Measurements from ENCODE around the gene GCNT1. TPM values are rescaled to one million over a fixed set of nuclear protein-coding genes. Genes with fewer than 3 reads are reported as not detected.
A peak's percentile ranks its signal among the peaks of the same experiment; 100 is the strongest.
"Not testable (repeated sequence)": the region's sequence is repeated elsewhere in the genome, so short reads cannot be mapped to it uniquely, and the experiment has no call there.

Gene GCNT1
- total and polyA plus RNA-seq, 2 donors = 3.7 to 9.1 TPM

GRCh38 chr9:76486151-76486550 is 27.2 kb downstream of the GCNT1 start:
- no peaks in the 10 kb centered on the region for H3K36me3 ChIP-seq (ENCODE audit: insufficient read depth)
- no peak overlapping the region for H3K27ac ChIP-seq (ENCODE audit: low read depth)
- H3K4me3 ChIP-seq (ENCODE audit: low read depth, low read length) = no peak overlapping the region
- WGBS = 86% methylated on average over 2 of the region's 2 CpGs
- no peak for DNase-seq (ENCODE audit: extremely low spot score)
- H3K4me1 ChIP-seq (ENCODE audit: insufficient read depth) = no peaks in the 10 kb centered on the region

- Histone ChIP-seq H3K4me1 (ENCODE audit: insufficient read depth) (no peaks in the 10 kb centered on the region), H3K36me3 (ENCODE audit: insufficient read depth) (no peaks in the 10 kb centered on the region), H3K4me3 (ENCODE audit: low read depth, low read length) (no peak overlapping the region), H3K27ac (ENCODE audit: low read depth) (no peak overlapping the region)
- DNase-seq (ENCODE audit: extremely low spot score) = no peak
- 88% methylated on average over 6 of the region's 6 CpGs for WGBS
These were observed 31.4 kb downstream of the GCNT1 start for GRCh38 chr9:76490249-76490990.

- WGBS = 76% methylated on average over 1 of the region's 1 CpG
- not testable (repeated sequence) for H3K4me3 ChIP-seq (ENCODE audit: low read depth, low read length); H3K27ac ChIP-seq (ENCODE audit: low read depth); H3K4me1 ChIP-seq (ENCODE audit: insufficient read depth); DNase-seq (ENCODE audit: extremely low spot score); H3K36me3 ChIP-seq (ENCODE audit: insufficient read depth)
These were observed 32.1 kb downstream of the GCNT1 start for GRCh38 chr9:76491056-76491455.

GRCh38 chr9:76493496-76493895 is 34.5 kb downstream of the GCNT1 start:
- H3K4me3 ChIP-seq (ENCODE audit: low read depth, low read length); H3K36me3 ChIP-seq (ENCODE audit: insufficient read depth); DNase-seq (ENCODE audit: extremely low spot score); H3K27ac ChIP-seq (ENCODE audit: low read depth); H3K4me1 ChIP-seq (ENCODE audit: insufficient read depth): not testable (repeated sequence)
- WGBS = 78% methylated on average over 1 of the region's 1 CpG

GRCh38 chr9:76500061-76500460 is 41.1 kb downstream of the GCNT1 start:
- 94% methylated on average over 1 of the region's 1 CpG for WGBS

GRCh38 chr9:76502746-76503145 is 43.8 kb downstream of the GCNT1 start:
- no peak overlapping the region for H3K4me3 ChIP-seq (ENCODE audit: low read depth, low read length)
- no peaks in the 10 kb centered on the region for H3K4me1 ChIP-seq (ENCODE audit: insufficient read depth)
- H3K27ac ChIP-seq (ENCODE audit: low read depth) = no peak overlapping the region
- no peaks in the 10 kb centered on the region for H3K36me3 ChIP-seq (ENCODE audit: insufficient read depth)
- DNase-seq (ENCODE audit: extremely low spot score) = no peak
- 87% methylated on average over 6 of the region's 6 CpGs for WGBS

More at GRCh38 chr9:76500061-76500460, 41.1 kb downstream of the GCNT1 start:
- Histone ChIP-seq H3K27ac (ENCODE audit: low read depth) (no peak overlapping the region), H3K4me1 (ENCODE audit: insufficient read depth) (no peaks in the 10 kb centered on the region), H3K36me3 (ENCODE audit: insufficient read depth) (no peaks in the 10 kb centered on the region), H3K4me3 (ENCODE audit: low read depth, low read length) (no peak overlapping the region)
- DNase-seq (ENCODE audit: extremely low spot score) = no peak

- 42% methylated on average over 1 of the region's 1 CpG for WGBS
- H3K4me1 ChIP-seq (ENCODE audit: insufficient read depth) = no peaks in the 10 kb centered on the region
- H3K36me3 ChIP-seq (ENCODE audit: insufficient read depth) = no peaks in the 10 kb centered on the region
- no peak for DNase-seq (ENCODE audit: extremely low spot score)
- H3K4me3 ChIP-seq (ENCODE audit: low read depth, low read length) = no peak overlapping the region
- H3K27ac ChIP-seq (ENCODE audit: low read depth) = no peak overlapping the region
These were observed 51.1 kb downstream of the GCNT1 start for GRCh38 chr9:76510041-76510440.

GRCh38 chr9:76510446-76510845 is 51.5 kb downstream of the GCNT1 start:
- Histone ChIP-seq H3K36me3 (ENCODE audit: insufficient read depth) (no peaks in the 10 kb centered on the region), H3K27ac (ENCODE audit: low read depth) (no peak overlapping the region), H3K4me1 (ENCODE audit: insufficient read depth) (no peaks in the 10 kb centered on the region), H3K4me3 (ENCODE audit: low read depth, low read length) (no peak overlapping the region)
- DNase-seq (ENCODE audit: extremely low spot score) = no peak
- 61% methylated on average over 2 of the region's 2 CpGs for WGBS

- Histone ChIP-seq H3K4me3 (ENCODE audit: low read depth, low read length) (no peak overlapping the region), H3K4me1 (ENCODE audit: insufficient read depth) (no peaks in the 10 kb centered on the region), H3K36me3 (ENCODE audit: insufficient read depth) (no peaks in the 10 kb centered on the region), H3K27ac (ENCODE audit: low read depth) (no peak overlapping the region)
- no peak for DNase-seq (ENCODE audit: extremely low spot score)
- WGBS = 82% methylated on average over 1 of the region's 1 CpG
These were observed 53.8 kb downstream of the GCNT1 start for GRCh38 chr9:76512826-76513225.

GRCh38 chr9:76516350-76516749 is 57.4 kb downstream of the GCNT1 start:
- H3K4me1 ChIP-seq (ENCODE audit: insufficient read depth) = no peaks in the 10 kb centered on the region
- H3K4me3 ChIP-seq (ENCODE audit: low read depth, low read length) = no peak overlapping the region
- H3K27ac ChIP-seq (ENCODE audit: low read depth) = no peak overlapping the region
- DNase-seq (ENCODE audit: extremely low spot score) = no peak
- 50% methylated on average over 6 of the region's 6 CpGs for WGBS
- no peaks in the 10 kb centered on the region for H3K36me3 ChIP-seq (ENCODE audit: insufficient read depth)

- Histone ChIP-seq H3K27ac (ENCODE audit: low read depth) (no peak overlapping the region), H3K4me3 (ENCODE audit: low read depth, low read length) (no peak overlapping the region), H3K4me1 (ENCODE audit: insufficient read depth) (no peaks in the 10 kb centered on the region), H3K36me3 (ENCODE audit: insufficient read depth) (no peaks in the 10 kb centered on the region)
- 79% methylated on average over 3 of the region's 3 CpGs for WGBS
- no peak for DNase-seq (ENCODE audit: extremely low spot score)
These were observed 57.9 kb downstream of the GCNT1 start for GRCh38 chr9:76516871-76517270.

- no peak for DNase-seq (ENCODE audit: extremely low spot score)
- Histone ChIP-seq H3K4me3 (ENCODE audit: low read depth, low read length) (no peak overlapping the region), H3K36me3 (ENCODE audit: insufficient read depth) (no peaks in the 10 kb centered on the region), H3K4me1 (ENCODE audit: insufficient read depth) (no peaks in the 10 kb centered on the region), H3K27ac (ENCODE audit: low read depth) (no peak overlapping the region)
- WGBS = 75% methylated on average over 8 of the region's 8 CpGs
These were observed 60.3 kb downstream of the GCNT1 start for GRCh38 chr9:76519075-76519835.

- 73% methylated on average over 6 of the region's 6 CpGs for WGBS
- no peaks in the 10 kb centered on the region for H3K36me3 ChIP-seq (ENCODE audit: insufficient read depth)
These were observed 62.3 kb downstream of the GCNT1 start for GRCh38 chr9:76521244-76521681.

GRCh38 chr9:76521906-76522305 is 62.9 kb downstream of the GCNT1 start:
- WGBS = 79% methylated on average over 3 of the region's 3 CpGs
- Histone ChIP-seq H3K36me3 (ENCODE audit: insufficient read depth) (no peaks in the 10 kb centered on the region), H3K27ac (ENCODE audit: low read depth) (no peak overlapping the region), H3K4me1 (ENCODE audit: insufficient read depth) (no peaks in the 10 kb centered on the region), H3K4me3 (ENCODE audit: low read depth, low read length) (no peak overlapping the region)
- no peak for DNase-seq (ENCODE audit: extremely low spot score)

More at GRCh38 chr9:76521244-76521681, 62.3 kb downstream of the GCNT1 start:
- H3K4me1 ChIP-seq (ENCODE audit: insufficient read depth) = no peaks in the 10 kb centered on the region
- peak; percentile 25 for DNase-seq (ENCODE audit: extremely low spot score)
- no peak overlapping the region for H3K27ac ChIP-seq (ENCODE audit: low read depth)
- no peak overlapping the region for H3K4me3 ChIP-seq (ENCODE audit: low read depth, low read length)

Measured in urinary bladder (tissue), 4 donors.